Measurements from ENCODE around the gene MYLK2.

DNA sequence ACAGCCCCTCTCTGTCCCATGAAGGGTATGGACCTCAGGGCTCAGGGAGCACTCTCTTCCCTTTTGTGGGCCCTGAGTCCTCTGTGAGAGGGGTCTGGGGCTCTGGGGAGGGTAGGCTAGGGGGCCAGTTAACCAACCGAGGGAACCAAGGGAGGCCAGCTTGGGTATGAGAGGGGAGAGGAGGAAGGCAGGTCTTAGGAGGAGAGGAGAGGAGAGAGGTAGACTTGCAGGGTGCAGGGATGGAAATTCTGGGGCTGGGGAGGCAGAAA is 50.5 kb downstream of the MYLK2 start:
- TF ChIP-seq POLR2AphosphoS5 (IDR thresholded peaks at IDR 0.05; ENCODE audit: low read depth, low read length) = no peak
- TF ChIP-seq TAF1 (IDR thresholded peaks at IDR 0.05; ENCODE audit: low read depth, low read length) = no peak
- no peak for TF ChIP-seq POLR2A (IDR thresholded peaks at IDR 0.05; ENCODE audit: low read depth, low read length)
- no peak for TF ChIP-seq PAX5 (IDR thresholded peaks at IDR 0.05; ENCODE audit: insufficient read depth, low read length, severe bottlenecking)
- no peak for TF ChIP-seq SPI1 (IDR thresholded peaks at IDR 0.05; ENCODE audit: low read depth, low read length)
